Duodenal mucosa (tissue), 2 donors: Measurements from ENCODE around the gene POC5.
A peak's percentile ranks its signal among the peaks of the same experiment; 100 is the strongest.

Experiments used
- H3K27ac ChIP-seq: one replicate; pipeline ENCODE4 v1.7.0; 2013; ENCODE audit warnings: low read depth, low read length
- H3K27me3 ChIP-seq, 2 donors: one replicate each; pipeline ENCODE4 v1.7.0; 2013; ENCODE audit warnings: low read length in 2 of 2, control low read depth in 1 of 2; ENCODE audit not compliant: insufficient read depth in 2 of 2, control insufficient read depth in 1 of 2
- H3K36me3 ChIP-seq, 2 donors: one replicate each; pipeline ENCODE4 v1.7.0; 2013; ENCODE audit warnings: low read length in 2 of 2, control low read depth in 1 of 2; ENCODE audit not compliant: insufficient read depth in 2 of 2, control insufficient read depth in 1 of 2
- H3K4me1 ChIP-seq, 2 donors: one replicate each; pipeline ENCODE4 v1.7.0; 2013; ENCODE audit warnings: low read length in 2 of 2, control low read depth in 1 of 2; ENCODE audit not compliant: insufficient read depth in 2 of 2, control insufficient read depth in 1 of 2
- H3K4me3 ChIP-seq, 2 donors: one replicate each; pipeline ENCODE4 v1.7.0; 2013; ENCODE audit warnings: low read length in 2 of 2, low read depth in 1 of 2
- H3K9ac ChIP-seq, 2 donors: one replicate each; pipeline ENCODE4 v1.7.0; 2013; ENCODE audit warnings: low read length in 2 of 2, low read depth in 1 of 2
- H3K9me3 ChIP-seq, 2 donors: one replicate each; pipeline ENCODE4 v1.7.0; 2013; ENCODE audit warnings: low read length in 2 of 2, control low read depth in 1 of 2; ENCODE audit not compliant: control insufficient read depth in 1 of 2

The POC5 gene

GRCh38 chr5:75678155-75678554 is 39.1 kb downstream of the POC5 start:
- peaks cover 0 to 12% of the 10 kb centered on the region in 2 donors for H3K36me3 ChIP-seq
- H3K4me3 ChIP-seq, result no peak overlapping the region
- H3K9me3 ChIP-seq, result no peaks in the 10 kb centered on the region
- H3K27ac ChIP-seq, result no peak overlapping the region
- H3K9ac ChIP-seq, result no peak overlapping the region
- H3K27me3 ChIP-seq, result no peaks in the 10 kb centered on the region
- H3K4me1 ChIP-seq, result no peaks in the 10 kb centered on the region

- H3K9ac ChIP-seq, result no peak overlapping the region
- no peaks in the 10 kb centered on the region for H3K9me3 ChIP-seq
- peaks cover 0 to 16% of the 10 kb centered on the region in 2 donors for H3K36me3 ChIP-seq
- no peaks in the 10 kb centered on the region for H3K27me3 ChIP-seq
- H3K27ac ChIP-seq, result no peak overlapping the region
- H3K4me1 ChIP-seq, result no peaks in the 10 kb centered on the region
- H3K4me3 ChIP-seq, result no peak overlapping the region
Observed at GRCh38 chr5:75677607-75678006, 39.6 kb downstream of the POC5 start.

- H3K4me3 ChIP-seq, result no peak overlapping the region
- no peaks in the 10 kb centered on the region for H3K4me1 ChIP-seq
- H3K9me3 ChIP-seq, result no peaks in the 10 kb centered on the region
- no peaks in the 10 kb centered on the region for H3K27me3 ChIP-seq
- H3K9ac ChIP-seq, result no peak overlapping the region
- H3K27ac ChIP-seq, result no peak overlapping the region
- peaks cover 0 to 18% of the 10 kb centered on the region in 2 donors for H3K36me3 ChIP-seq
Observed at GRCh38 chr5:75675783-75676182, 41.5 kb downstream of the POC5 start.

- H3K9ac ChIP-seq, result no peak overlapping the region
- H3K27me3 ChIP-seq, result no peaks in the 10 kb centered on the region
- H3K4me3 ChIP-seq, result no peak overlapping the region
- H3K4me1 ChIP-seq, result peaks cover 12 to 15% of the 10 kb centered on the region in 2 donors
- H3K36me3 ChIP-seq, result peaks cover 0 to 18% of the 10 kb centered on the region in 2 donors
- H3K9me3 ChIP-seq, result no peaks in the 10 kb centered on the region
- H3K27ac ChIP-seq, result no peak overlapping the region
Observed at GRCh38 chr5:75672616-75673015, 44.6 kb downstream of the POC5 start.

GRCh38 chr5:75671506-75671905 is 45.7 kb downstream of the POC5 start:
- H3K9ac ChIP-seq, result no peak overlapping the region
- H3K27me3 ChIP-seq, result no peaks in the 10 kb centered on the region
- no peak overlapping the region for H3K4me3 ChIP-seq

GRCh38 chr5:75670577-75670976 is 46.7 kb downstream of the POC5 start:
- no peaks in the 10 kb centered on the region for H3K9me3 ChIP-seq
- H3K4me3 ChIP-seq, result no peak overlapping the region
- no peaks in the 10 kb centered on the region for H3K27me3 ChIP-seq
- no peak overlapping the region for H3K27ac ChIP-seq
- peaks cover 12 to 15% of the 10 kb centered on the region in 2 donors for H3K4me1 ChIP-seq
- peaks cover 0 to 18% of the 10 kb centered on the region in 2 donors for H3K36me3 ChIP-seq
- no peak overlapping the region for H3K9ac ChIP-seq

More at GRCh38 chr5:75671506-75671905, 45.7 kb downstream of the POC5 start:
- no peaks in the 10 kb centered on the region for H3K9me3 ChIP-seq
- peaks cover 0 to 18% of the 10 kb centered on the region in 2 donors for H3K36me3 ChIP-seq
- peaks cover 12 to 15% of the 10 kb centered on the region in 2 donors for H3K4me1 ChIP-seq
- no peak overlapping the region for H3K27ac ChIP-seq

GRCh38 chr5:75668977-75669689 is 48.1 kb downstream of the POC5 start:
- H3K27me3 ChIP-seq, result no peaks in the 10 kb centered on the region
- H3K9ac ChIP-seq, result peak overlapping the region; percentile 28 to 50
- H3K9me3 ChIP-seq, result no peaks in the 10 kb centered on the region
- H3K36me3 ChIP-seq, result peaks cover 0 to 10% of the 10 kb centered on the region in 2 donors
- H3K4me3 ChIP-seq, result peak overlapping the region; percentile 58 to 65
- H3K4me1 ChIP-seq, result peaks cover 12 to 15% of the 10 kb centered on the region in 2 donors
- H3K27ac ChIP-seq, result no peak overlapping the region

- H3K9ac ChIP-seq, result no peak overlapping the region
- H3K4me3 ChIP-seq, result peak overlapping the region in 1 of 2 donors; percentile 65
- H3K9me3 ChIP-seq, result no peaks in the 10 kb centered on the region
- H3K27ac ChIP-seq, result no peak overlapping the region
- H3K27me3 ChIP-seq, result no peaks in the 10 kb centered on the region
- peaks cover 12 to 15% of the 10 kb centered on the region in 2 donors for H3K4me1 ChIP-seq
- H3K36me3 ChIP-seq, result peaks cover 0 to 10% of the 10 kb centered on the region in 2 donors
Observed at GRCh38 chr5:75668445-75668844, 48.8 kb downstream of the POC5 start.

- Histone ChIP-seq H3K9ac (no peak overlapping the region), H3K9me3 (no peaks in the 10 kb centered on the region), H3K27me3 (no peaks in the 10 kb centered on the region), H3K36me3 (peaks cover 0 to 4% of the 10 kb centered on the region in 2 donors), H3K4me1 (peaks cover 12 to 15% of the 10 kb centered on the region in 2 donors), H3K27ac (no peak overlapping the region), H3K4me3 (no peak overlapping the region)
Observed at GRCh38 chr5:75667586-75667985, 49.7 kb downstream of the POC5 start.

GRCh38 chr5:75666801-75667200 is 50.4 kb downstream of the POC5 start:
- no peaks in the 10 kb centered on the region for H3K27me3 ChIP-seq
- H3K9ac ChIP-seq, result no peak overlapping the region

More at GRCh38 chr5:75666801-75667200, 50.4 kb downstream of the POC5 start:
- no peaks in the 10 kb centered on the region for H3K36me3 ChIP-seq
- H3K9me3 ChIP-seq, result no peaks in the 10 kb centered on the region
- peaks cover 12 to 15% of the 10 kb centered on the region in 2 donors for H3K4me1 ChIP-seq
- no peak overlapping the region for H3K27ac ChIP-seq
- no peak overlapping the region for H3K4me3 ChIP-seq
